Measurements from ENCODE around the gene OLFML2B. TPM values are rescaled to one million over a fixed set of nuclear protein-coding genes. Genes with fewer than 3 reads are reported as not detected.

The OLFML2B gene
- total RNA-seq, 4 donors from 2014 or later = 2.7 to 5.2 (median 3.6) TPM

DNA sequence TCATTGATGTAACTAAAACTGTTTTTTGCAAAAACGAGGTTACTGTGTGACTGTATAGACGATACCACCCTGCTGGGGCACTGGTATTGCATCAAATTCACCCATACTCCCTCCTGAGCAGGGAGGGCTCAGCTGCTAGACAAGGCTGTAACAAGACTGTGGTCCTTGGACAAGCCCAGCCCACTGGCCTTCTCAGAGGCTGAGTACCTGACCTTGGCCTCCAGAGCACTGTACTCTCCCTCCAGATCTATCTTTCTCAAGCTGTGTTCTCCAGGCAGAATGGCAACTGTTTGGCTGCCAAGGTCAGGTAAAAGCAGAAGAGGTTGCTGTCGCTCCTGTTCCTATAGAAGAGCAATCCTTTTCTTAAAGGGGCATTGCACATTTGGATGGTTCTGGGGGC is 8.5 kb downstream of the OLFML2B start:
- 72% methylated on average over 3 of the region's 3 CpGs for WGBS

DNA sequence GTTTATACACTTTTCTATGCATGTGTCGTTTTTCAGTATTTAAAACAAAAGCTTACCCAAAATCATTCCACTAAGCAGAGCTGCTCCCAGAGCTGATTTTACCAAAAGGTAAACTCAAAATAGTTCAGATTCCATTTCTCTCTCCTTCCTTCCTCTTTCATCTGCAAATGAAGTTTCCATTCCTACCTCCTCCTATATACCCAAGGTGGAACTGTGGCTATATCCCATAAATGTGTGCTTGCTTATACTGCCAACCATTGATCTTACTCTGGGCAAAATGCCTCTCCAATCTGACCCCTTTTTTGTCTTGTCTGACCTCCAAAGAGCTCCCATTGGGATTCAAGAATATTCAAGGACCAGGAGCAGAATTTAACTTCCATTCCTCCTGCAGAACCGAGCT is 9.5 kb downstream of the OLFML2B start:
- 83% methylated on average over 2 of the region's 2 CpGs for WGBS
- Histone ChIP-seq H3K4me1 (peaks cover 9% of the 10 kb centered on the region), H3K27me3 (no peaks in the 10 kb centered on the region), H3K27ac (no peak overlapping the region), H3K4me3 (no peak overlapping the region), H3K9me3 (no peaks in the 10 kb centered on the region), H3K36me3 (no peaks in the 10 kb centered on the region)
- DNase-seq (ENCODE audit: low spot score in 2 of 2) = no peak
- TF ChIP-seq POLR2A (IDR thresholded peaks at IDR 0.05) = no peak
- TF ChIP-seq POLR2AphosphoS5 (IDR thresholded peaks at IDR 0.05) = no peak
- TF ChIP-seq EP300 (IDR thresholded peaks at IDR 0.05) = no peak
- TF ChIP-seq, protein P1, sequence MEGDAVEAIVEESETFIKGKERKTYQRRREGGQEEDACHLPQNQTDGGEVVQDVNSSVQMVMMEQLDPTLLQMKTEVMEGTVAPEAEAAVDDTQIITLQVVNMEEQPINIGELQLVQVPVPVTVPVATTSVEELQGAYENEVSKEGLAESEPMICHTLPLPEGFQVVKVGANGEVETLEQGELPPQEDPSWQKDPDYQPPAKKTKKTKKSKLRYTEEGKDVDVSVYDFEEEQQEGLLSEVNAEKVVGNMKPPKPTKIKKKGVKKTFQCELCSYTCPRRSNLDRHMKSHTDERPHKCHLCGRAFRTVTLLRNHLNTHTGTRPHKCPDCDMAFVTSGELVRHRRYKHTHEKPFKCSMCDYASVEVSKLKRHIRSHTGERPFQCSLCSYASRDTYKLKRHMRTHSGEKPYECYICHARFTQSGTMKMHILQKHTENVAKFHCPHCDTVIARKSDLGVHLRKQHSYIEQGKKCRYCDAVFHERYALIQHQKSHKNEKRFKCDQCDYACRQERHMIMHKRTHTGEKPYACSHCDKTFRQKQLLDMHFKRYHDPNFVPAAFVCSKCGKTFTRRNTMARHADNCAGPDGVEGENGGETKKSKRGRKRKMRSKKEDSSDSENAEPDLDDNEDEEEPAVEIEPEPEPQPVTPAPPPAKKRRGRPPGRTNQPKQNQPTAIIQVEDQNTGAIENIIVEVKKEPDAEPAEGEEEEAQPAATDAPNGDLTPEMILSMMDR (IDR thresholded peaks at IDR 0.05) = no peak

More for the DNA sequence above, 8.5 kb downstream of the OLFML2B start:
- H3K27ac ChIP-seq = no peak overlapping the region
- DNase-seq (ENCODE audit: low spot score in 2 of 2) = no peak
- TF ChIP-seq POLR2A (IDR thresholded peaks at IDR 0.05) (no peak), EP300 (IDR thresholded peaks at IDR 0.05) (no peak), POLR2AphosphoS5 (IDR thresholded peaks at IDR 0.05) (no peak)
- TF ChIP-seq, protein P1 (IDR thresholded peaks at IDR 0.05) = no peak
- peaks cover 18% of the 10 kb centered on the region for H3K4me1 ChIP-seq
- H3K4me3 ChIP-seq = no peak overlapping the region
- no peaks in the 10 kb centered on the region for H3K9me3 ChIP-seq
- no peaks in the 10 kb centered on the region for H3K27me3 ChIP-seq
- no peaks in the 10 kb centered on the region for H3K36me3 ChIP-seq

DNA sequence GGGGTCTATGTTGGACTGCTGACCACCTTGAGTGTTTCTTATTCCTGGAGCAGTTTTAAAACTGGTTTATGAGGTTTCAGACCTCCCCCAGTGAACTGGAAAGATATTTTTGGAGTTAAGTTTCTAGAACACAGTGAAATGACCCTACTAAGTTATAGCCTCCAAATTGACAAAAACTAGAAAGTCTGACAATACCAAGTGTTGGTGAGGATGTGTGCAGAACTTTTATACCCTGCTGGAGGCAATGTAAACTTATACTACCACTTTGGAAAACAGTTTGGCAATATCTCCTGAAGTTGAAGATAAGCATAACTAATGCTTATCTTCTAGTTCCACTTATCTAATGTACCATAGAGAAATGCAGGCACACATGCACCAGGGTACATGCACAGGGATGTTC is 10.4 kb downstream of the OLFML2B start:
- Histone ChIP-seq H3K9me3 (no peaks in the 10 kb centered on the region), H3K4me1 (peaks cover under 1% of the 10 kb centered on the region), H3K27me3 (no peaks in the 10 kb centered on the region), H3K36me3 (no peaks in the 10 kb centered on the region), H3K4me3 (no peak overlapping the region), H3K27ac (no peak overlapping the region)
- no peak for DNase-seq (ENCODE audit: low spot score in 2 of 2)
- TF ChIP-seq EP300 (IDR thresholded peaks at IDR 0.05) (no peak), POLR2A (IDR thresholded peaks at IDR 0.05) (no peak), POLR2AphosphoS5 (IDR thresholded peaks at IDR 0.05) (no peak)
- TF ChIP-seq, protein P1 (IDR thresholded peaks at IDR 0.05) = no peak

DNA sequence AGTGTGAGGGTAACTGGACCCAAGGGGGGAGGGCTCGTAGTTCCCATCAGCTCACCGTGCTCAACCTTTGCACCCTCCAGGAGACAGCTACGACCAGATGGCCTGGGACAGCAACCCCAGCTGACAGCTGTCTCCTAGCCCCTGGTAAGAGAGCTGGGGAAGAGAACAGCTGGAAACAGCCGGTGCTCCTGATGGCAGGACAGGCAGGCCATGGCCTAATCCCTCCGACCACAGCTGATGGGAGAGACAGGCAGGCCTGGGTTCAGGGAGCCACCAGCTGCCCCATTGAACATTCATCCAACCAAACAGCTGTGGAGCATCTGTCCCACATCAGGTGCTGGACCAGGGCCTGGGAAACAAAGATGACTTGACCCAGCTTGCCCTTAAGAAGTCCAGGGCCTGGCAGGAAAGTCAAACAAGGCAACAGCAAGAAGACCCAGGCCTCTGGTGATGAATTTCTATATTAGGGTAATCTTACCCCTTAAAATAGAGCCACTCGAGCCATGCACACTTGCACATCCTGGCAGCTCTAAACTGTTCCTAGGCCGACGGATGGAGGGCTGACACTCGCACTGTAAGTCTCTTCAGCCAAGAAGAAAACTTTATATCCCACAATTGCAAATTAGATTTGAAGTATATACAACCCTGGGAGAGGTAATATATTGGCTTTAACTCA is 12.2 kb downstream of the OLFML2B start:
- Histone ChIP-seq H3K36me3 (no peaks in the 10 kb centered on the region), H3K4me3 (no peak overlapping the region), H3K27me3 (no peaks in the 10 kb centered on the region), H3K4me1 (no peaks in the 10 kb centered on the region), H3K9me3 (no peaks in the 10 kb centered on the region), H3K27ac (no peak overlapping the region)
- 79% methylated on average over 5 of the region's 9 CpGs for WGBS
- DNase-seq (ENCODE audit: low spot score in 2 of 2) = no peak
- TF ChIP-seq EP300 (IDR thresholded peaks at IDR 0.05) = no peak
- no peak for TF ChIP-seq POLR2AphosphoS5 (IDR thresholded peaks at IDR 0.05)

DNA sequence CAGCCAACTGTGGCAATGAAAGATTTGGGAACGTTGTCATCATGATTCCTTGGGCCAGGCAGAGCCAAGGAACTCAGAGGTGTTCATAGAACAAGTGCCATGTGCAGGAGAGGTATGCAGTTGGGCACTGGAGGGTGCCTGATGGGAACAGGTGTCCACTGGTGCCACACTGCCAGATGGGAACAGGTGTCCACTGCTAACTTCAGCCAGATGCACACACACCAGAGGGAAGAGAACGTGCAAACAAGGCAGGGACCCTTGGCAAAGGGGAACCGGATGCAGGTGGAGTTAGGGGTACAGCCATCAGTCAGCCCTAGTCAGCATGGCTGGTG is 13.5 kb downstream of the OLFML2B start:
- Histone ChIP-seq H3K4me1 (no peaks in the 10 kb centered on the region), H3K36me3 (no peaks in the 10 kb centered on the region), H3K27me3 (no peaks in the 10 kb centered on the region), H3K9me3 (no peaks in the 10 kb centered on the region), H3K4me3 (no peak overlapping the region), H3K27ac (no peak overlapping the region)
- 90% methylated on average over 3 of the region's 3 CpGs for WGBS
- TF ChIP-seq, protein P1 (IDR thresholded peaks at IDR 0.05) = no peak
- TF ChIP-seq POLR2AphosphoS5 (IDR thresholded peaks at IDR 0.05) (no peak), EP300 (IDR thresholded peaks at IDR 0.05) (no peak), POLR2A (IDR thresholded peaks at IDR 0.05) (no peak)
- DNase-seq (ENCODE audit: low spot score in 2 of 2) = no peak

Measured in suprapubic skin (tissue), 4 donors.